Stimulated activated effector memory CD8-positive, alpha-beta T cell treated with anti-CD3 and anti-CD28 coated beads, Interleukin-12 subunit alpha, Interleukin-12 subunit beta, amount 100 ng/mL, for 72 hours (primary cell): ENCODE measurements around the gene FAM72D.
A peak's percentile ranks its signal among the peaks of the same experiment; 100 is the strongest.
"Not testable (repeated sequence)": the region's sequence is repeated elsewhere in the genome, so short reads cannot be mapped to it uniquely, and the experiment has no call there.

Experiments
- ATAC-seq: fragments of 150-1000 bp; cut with Tn5 transposase; 2 replicates; pipeline ENCODE4 v1.10.0; 2021
- DNase-seq, 2 donors: peaks; one replicate each; pipeline ENCODE4 v3.0.0; 2021 to 2022; ENCODE audit warnings: low spot score in 2 of 2
- H3K27ac Mint-ChIP-seq: one replicate; pipeline ENCODE4 v1.8.0; 2022; ENCODE audit warnings: mild to moderate bottlenecking, mixed read lengths
- H3K36me3 Mint-ChIP-seq: one replicate; pipeline ENCODE4 v1.8.0; 2022; ENCODE audit warnings: mild to moderate bottlenecking, mixed read lengths
- H3K4me1 Mint-ChIP-seq: one replicate; pipeline ENCODE4 v1.8.0; 2022; ENCODE audit warnings: mixed read lengths
- H3K4me3 Mint-ChIP-seq: one replicate; pipeline ENCODE4 v1.8.0; 2022; ENCODE audit warnings: mild to moderate bottlenecking, mixed read lengths
- H3K9me3 Mint-ChIP-seq: one replicate; pipeline ENCODE4 v1.8.0; 2022; ENCODE audit warnings: mixed read lengths

FAM72D gene

DNA sequence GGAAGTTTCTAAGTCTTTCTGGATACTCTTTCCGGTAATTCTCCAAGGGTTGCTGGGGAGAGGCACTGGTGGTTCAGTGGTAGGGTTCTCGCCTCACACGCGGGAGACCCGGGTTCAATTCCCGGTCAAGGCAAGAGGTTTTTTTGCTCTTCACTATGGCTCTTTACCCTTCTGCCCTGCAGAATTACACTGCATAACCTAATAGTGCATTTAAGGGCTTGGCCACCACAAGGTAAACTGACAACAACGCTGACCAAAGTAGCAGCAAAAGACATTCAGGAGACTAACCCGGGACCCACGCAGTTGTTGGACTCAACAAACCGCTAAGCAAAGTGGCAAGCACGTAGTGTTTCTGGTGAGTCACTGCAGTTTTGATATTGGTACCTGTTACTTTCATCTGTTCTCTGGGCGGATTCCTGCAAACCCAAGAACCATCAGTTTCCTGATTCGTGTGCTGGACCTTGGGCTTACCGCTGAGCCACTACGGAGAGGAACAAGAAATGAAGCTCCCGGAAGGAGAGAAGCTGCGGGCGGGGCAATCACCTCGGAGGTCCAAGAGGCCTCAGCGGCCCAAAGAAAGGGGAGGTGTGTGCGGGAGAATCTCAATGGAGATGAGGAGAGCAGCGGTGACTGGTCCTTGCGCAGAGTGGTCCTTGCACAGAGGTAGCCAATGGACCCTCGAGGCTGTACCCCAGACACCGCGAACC, 65.4 kb downstream of the FAM72D start:
- not testable (repeated sequence) for H3K36me3 Mint-ChIP-seq, H3K4me1 Mint-ChIP-seq, H3K27ac Mint-ChIP-seq

More for the DNA sequence above, 65.4 kb downstream of the FAM72D start:
- not testable (repeated sequence) for H3K4me3 Mint-ChIP-seq, H3K9me3 Mint-ChIP-seq
- peak; percentile 92 for ATAC-seq
- peak in 1 of 2 donors; percentile 61 for DNase-seq
